SH-SY5Y (cell line): Measurements from ENCODE around the gene PTCD1.

Source experiments
- GATA2 ChIP-seq: IDR thresholded peaks from 2 replicates; pipeline ENCODE4 v1.6.1; 2011; ENCODE audit warnings: mild to moderate bottlenecking, low read depth, low read length
- GATA3 ChIP-seq: IDR thresholded peaks from 2 replicates; pipeline ENCODE4 v1.6.1; 2011; ENCODE audit warnings: low read depth, mild to moderate bottlenecking, low read length, moderate library complexity

The PTCD1 gene

DNA sequence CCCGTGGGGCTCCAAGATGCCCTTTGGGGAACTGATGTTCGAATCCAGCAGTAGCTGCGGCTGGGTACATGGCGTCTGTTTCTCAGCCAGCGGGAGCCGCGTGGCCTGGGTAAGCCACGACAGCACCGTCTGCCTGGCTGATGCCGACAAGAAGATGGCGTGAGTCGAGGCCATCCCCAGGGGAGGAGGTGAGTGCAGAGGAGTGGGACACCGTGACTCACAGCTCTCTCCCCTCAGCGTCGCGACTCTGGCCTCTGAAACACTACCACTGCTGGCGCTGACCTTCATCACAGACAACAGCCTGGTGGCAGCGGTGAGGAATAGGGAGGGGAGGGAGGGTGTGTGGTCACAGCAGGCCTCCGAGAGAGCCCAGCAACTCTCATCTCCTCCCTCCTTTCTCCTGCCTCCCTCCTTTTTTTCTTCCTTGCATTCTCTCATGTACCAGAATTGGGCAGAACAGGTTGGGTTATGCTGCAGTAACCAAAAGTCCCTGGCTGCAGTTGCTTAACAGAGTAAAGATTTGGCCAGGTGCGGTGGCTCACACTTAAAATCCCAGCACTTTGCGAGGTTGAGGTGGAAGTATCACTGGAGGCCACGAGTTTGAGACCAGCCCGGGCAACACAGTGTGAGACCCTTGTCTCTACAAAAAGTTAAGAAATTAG is 47.5 kb downstream of the PTCD1 start:
- no peak for TF ChIP-seq GATA3
- no peak for TF ChIP-seq GATA2

DNA sequence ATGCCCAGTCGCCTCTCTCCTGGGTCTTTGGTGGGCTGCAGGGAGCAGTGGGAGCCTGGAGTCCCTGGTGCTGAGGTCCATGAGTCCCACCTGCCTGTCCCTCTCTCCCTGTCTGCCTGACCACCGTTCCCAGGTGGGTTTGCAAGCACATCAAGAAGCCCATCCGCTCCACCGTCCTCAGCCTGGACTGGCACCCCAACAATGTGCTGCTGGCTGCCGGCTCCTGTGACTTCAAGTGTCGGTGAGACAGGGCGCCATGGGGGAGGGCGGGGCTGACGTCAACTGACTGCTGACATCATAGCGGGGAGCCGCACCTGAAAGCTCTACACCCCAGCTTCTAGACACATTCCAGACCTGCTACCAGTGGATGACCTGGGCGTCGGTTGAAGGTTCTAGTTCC is 48.8 kb downstream of the PTCD1 start:
- TF ChIP-seq GATA2: no peak
- no peak for TF ChIP-seq GATA3

DNA sequence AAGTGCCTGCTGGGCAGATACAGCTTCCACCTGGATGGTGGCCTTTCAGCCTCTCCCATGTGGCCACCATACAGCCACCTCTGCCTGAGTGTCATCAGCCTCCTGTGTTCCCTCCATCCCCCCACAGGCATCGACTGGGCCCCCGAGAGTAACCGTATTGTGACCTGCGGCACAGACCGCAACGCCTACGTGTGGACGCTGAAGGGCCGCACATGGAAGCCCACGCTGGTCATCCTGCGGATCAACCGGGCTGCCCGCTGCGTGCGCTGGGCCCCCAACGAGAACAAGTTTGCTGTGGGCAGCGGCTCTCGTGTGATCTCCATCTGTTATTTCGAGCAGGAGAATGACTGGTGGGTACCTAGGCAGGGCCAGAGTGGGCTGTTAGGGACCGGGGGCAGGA is 50.7 kb downstream of the PTCD1 start:
- TF ChIP-seq GATA2: no peak
- TF ChIP-seq GATA3: no peak

DNA sequence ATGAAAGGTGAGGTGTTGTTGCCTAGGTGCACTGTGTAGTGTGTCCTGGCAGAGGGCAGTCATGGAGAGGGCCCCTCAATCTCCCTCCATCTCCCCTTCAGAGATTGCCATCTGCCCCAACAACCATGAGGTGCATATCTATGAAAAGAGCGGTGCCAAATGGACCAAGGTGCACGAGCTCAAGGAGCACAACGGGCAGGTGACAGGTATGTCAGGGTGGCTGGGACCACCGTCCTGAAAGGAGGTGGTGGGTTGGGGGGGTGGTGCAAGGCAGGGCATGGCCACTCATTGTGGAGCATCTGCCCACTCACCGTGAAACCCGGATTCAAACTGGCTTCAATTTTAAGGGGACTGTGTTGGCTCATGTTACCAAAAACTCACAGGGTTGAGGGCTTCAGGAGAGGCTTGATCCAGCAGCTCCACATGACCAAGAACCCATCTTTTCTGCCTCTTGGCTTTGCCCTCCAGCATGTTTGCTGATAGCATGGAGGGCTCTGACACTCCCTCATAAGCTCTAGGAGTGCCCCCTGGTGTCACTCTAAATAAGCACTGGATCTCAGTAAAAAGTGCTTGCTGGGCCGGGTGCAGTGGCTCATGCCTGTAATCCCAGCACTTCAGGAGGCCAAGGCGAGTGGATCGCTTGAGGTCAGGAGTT is 51.9 kb downstream of the PTCD1 start:
- TF ChIP-seq GATA2 (no peak), GATA3 (no peak)

DNA sequence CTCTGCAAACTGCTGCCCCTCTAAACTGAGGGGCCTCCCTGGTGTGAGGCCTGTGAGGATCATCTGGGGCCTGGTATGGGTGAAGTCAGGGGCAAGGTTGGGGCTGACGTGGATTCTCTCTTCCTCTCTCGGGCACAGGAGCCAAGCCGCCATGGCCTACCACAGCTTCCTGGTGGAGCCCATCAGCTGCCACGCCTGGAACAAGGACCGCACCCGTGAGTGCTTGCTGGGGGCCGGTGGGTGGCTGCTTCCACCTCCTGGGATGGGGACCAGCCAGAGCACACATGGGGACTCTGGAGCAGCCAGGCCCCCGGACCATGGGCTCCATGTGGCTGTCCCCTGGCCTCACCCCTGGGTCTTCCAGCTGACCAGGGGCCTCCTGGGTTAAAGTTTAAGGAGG is 53.0 kb downstream of the PTCD1 start:
- TF ChIP-seq GATA2 (no peak), GATA3 (no peak)

DNA sequence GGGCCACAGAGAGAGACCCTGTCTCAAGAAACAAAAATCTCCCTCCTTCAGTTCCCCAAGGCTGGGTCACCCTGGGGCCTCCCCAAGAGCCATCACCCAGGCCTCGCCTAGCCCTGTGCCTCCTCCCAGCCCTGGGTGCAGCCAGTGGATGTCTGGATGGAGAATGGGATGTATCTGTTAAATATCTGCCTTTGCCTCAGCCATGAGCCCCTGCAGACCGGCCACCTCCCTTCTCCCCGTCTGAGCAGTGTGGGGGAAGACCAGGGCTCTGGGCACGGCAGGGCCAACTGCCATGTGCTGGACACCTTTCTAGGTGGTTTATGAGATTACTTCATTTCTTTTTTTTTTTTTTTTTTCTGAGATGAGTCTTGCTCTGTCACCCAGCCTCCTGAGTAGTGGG is 54.1 kb downstream of the PTCD1 start:
- TF ChIP-seq GATA2 (no peak), GATA3 (no peak)

DNA sequence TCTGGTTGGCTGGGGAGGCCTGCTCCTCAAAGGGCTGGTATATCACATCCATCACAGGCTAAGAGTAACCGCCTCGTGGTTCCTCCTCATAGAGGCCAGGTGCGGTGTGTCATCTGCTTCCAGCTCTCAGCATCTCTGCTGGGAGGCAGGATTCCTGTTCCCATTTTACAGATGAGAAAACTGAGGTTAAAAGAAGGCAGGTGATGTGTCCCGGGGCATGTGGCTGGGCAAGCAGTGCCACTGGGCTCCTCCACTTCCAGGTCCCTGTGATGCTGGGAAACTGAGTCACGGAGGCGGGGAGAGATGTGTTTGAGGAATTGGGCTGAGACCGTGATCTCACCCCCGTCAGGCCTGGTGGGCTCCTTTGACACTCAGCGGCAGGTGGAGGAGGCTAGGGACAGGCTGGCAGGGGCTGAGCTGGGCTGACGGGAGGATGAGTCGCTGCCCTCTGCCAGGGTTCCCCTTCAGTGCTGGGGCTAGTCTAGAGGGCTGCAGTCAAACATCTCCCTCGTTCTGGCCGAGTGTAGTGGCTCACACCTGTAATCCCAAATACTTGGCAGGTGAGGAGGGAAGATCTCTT is 54.7 kb downstream of the PTCD1 start:
- TF ChIP-seq GATA3 (no peak), GATA2 (no peak)

DNA sequence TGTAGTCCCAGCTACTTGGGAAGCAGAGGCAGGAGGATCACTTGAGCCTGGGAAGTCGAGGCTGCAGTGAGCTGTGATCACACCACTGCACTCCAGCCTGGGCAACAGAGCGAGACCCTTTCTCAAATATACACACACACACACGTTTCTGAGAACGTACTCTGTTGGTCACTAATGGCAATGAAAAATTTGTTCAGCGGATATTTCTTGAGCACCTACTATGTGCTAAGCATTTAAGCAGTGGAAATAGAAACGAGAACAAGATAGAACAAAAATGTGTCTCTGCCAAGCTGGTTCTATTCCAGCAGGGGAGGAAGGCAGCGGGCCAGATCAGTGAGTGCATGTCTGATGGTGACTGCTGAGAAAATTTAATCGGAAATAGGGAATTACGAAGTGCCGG is 55.4 kb downstream of the PTCD1 start:
- no peak for TF ChIP-seq GATA2
- TF ChIP-seq GATA3: no peak

DNA sequence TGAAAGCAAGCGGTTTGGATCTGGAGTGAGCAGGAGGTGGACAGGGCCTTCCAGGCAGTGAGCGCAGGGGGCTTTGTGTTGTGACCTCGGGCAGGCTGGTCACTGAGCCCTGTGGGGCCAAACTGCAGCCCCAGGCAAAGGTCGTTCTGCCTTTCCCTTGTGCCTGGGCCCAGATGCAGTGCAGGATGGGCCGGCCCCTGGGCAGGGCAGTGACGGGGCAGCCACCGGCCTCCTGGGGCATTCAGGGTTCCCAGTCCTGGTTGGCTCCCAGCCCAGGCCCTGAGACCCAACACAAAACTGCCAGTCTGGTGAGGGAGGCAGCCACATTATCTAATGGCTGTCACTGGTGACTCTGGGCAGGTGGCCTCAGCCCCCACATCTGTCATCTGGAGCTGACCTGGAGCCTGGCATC is 56.9 kb downstream of the PTCD1 start:
- TF ChIP-seq GATA2 (no peak; the same call in 1 of the 2 replicates), GATA3 (no peak)

DNA sequence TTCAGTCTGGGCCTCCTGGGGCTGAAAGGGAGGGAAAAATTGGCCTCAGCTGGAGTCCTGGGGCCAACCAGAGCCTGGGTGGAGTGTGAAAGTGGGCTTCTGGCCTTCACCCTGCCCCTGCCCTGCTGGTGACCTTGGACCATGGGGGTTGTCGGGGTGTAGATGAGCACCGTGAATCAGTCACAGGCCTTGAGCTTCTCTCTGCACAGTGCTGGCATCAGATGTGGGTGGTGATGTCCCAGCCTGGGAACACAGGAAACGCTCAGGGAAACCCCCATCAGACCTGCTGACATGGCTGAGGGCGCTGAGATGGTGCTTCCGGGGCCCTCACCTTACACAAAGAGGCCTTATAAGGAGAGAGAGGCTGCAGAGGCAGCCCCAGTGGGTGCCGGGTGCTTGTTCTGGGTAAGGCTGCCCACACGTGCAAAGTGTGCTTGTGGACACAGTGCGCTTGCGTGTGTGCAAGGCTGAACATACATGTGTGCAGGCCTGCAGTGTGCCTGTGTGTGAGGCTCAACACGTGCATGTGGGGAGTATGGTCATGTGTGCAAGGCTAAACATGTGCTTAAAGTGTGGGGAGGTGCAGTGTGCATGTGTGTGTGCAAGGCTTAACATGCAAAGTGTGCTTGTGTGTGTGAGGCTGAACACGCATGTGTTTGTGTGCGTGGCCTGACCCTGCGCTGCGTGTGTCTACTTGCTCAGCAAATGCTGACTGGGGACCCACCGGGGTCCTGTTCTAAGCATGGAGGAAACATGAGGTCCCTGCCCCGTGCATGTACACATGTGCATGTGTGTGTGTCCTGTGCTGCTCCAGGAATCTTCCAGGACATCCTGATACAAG is 57.6 kb downstream of the PTCD1 start:
- TF ChIP-seq GATA2 (no peak), GATA3 (no peak)

DNA sequence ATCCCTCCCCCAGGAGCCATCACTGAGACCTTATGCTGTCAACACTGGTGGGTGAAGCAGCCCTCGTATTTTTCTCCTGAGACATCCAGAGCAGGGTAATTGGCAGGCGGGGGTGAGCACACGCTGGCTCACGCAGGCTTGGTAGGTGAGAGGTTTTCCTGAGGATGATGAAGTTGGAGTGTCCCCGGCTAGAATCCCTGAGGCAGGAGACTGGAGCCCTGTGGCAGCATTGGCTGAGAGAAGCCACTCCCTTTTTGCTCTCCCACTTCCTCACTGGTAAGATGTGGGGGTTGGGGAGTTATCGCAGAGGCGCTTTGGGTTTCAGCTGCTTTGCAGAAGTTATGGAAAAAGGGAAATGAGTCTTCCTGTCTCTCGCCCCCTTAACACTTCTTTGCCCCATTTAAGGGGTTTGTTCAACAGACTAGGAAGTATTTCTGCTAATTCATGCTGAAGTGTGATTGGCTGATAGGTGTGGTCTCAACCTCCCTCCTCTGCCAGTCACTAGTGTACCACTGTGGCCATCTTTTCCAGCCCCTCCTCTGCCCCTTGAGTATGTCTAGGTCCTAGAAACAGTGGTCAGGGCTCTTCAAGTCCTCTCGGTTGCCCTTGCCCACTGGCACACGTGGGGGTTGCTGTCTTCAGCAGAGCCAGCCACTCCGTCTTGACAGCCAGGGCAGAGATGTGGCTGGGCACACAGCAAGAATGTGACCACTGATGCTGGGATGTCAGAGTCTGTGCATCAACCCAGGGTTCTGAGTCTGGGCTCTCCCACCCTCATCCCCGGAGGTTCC is 58.4 kb downstream of the PTCD1 start:
- no peak for TF ChIP-seq GATA3
- no peak for TF ChIP-seq GATA2

DNA sequence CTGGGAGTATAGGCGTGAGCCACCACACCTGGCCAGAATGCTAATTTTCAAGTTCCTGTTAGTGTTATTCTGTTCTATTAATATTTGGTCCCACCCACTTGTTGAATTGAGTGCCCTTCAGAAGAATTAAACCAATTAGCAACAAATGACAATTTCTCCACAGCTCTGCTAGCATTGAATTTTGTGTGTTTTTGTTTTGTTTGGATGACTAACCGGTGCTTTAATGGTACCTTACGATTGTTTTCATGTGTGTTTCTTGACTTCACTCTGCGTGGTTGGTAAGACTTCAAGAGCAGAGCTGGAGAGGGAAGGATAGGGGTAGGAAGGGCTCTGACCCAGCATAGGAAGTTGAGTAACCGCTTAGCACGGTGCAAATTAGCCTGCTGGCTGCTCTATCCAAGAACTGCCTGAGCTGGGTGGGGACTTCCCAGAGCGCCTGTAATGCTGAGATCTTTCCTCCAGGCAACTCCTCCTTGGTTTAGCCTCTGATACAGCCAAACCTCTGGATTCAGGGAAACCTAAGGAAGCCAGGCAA is 59.5 kb downstream of the PTCD1 start:
- TF ChIP-seq GATA3: no peak
- no peak for TF ChIP-seq GATA2

DNA sequence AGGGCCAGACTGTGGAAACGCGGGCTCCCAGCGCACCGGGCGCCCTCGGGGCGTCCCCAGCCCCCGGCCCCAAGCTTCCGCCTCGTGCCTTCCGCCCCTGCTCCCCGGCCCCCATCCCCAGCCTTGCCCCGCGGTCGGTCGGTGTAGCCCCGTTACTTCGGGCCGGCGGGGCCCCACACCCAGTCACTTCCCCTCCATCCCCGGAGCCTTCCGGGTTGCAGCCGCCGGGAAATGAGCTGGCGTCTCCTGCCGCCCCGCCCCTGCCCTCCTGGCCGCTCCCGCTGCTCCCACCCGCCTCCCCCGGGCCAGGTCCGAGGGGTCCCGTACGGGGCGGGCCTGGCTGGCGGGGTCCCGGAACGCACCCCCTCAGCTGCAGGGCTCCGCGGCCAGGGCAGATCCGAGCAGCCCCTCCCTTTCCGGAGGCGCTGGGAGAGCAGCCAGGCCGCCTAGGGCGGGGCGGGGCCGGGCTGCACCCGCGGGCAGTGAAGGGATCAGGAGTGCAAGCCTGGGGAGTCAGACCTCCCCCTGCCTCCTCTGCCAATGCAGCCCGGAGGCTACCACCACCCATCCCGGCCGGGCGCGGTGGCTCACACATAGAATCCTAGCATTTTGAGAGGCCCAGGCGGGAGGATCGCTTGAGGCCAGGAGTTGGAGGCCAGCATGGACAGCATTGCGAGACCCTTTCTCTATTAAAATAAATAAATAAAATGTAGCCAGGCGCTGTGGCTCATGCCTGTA is 63.4 kb downstream of the PTCD1 start:
- TF ChIP-seq GATA3 (no peak), GATA2 (no peak)
